Activated CD4-positive, alpha-beta T cell treated with anti-CD3 and anti-CD28 coated beads for 24 hours (primary cell): ENCODE results near the gene ATOX1.
"Not testable (repeated sequence)": the region's sequence is repeated elsewhere in the genome, so short reads cannot be mapped to it uniquely, and the experiment has no call there.

Experiments
- DNase-seq, 2 donors: peaks; one replicate each; pipeline ENCODE4 v3.0.0-alpha.2; 2020; ENCODE audit warnings: low read depth in 2 of 2

The ATOX1 gene

GRCh38 chr5:151733358-151734063 lies 24.9 kb downstream of the ATOX1 start:
- no peak for DNase-seq

DNA sequence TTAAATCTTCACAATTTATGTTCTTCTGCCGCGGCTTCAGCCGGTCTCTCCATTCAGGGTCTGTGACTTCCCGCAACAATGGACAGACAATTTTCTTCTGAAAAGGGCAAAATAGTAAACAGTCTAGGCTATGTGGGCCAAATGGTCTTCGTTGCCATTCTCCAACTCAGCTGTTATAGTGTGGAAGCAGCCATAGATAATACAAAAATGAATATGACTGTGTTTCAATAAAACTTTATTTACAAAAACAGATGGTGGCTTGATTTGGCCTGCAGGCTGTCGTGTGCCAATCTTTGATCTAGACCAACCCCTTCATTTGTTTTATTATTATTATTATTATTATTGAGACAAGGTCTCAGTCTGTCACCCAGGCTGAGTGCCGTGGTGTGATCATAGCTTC lies 28.1 kb downstream of the ATOX1 start:
- no peak for DNase-seq

DNA sequence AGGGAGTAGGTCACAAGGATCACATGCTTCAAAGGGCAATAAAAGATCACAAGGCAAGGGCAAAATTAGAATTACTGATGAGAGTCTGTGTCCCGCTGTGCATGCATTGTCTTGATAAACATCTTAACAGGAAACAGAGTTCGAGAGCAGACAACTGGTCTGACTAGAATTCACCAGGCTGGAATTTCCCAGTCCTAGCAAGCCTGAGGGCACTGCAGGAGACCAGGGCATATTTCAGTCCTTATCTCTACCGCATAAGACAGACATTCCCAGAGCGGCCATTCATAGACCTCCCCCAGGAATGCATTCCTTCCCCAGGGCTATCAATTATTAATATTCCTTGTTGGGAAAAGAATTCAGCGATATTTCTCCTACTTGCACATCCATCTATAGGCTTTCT lies 28.8 kb downstream of the ATOX1 start:
- not testable (repeated sequence) for DNase-seq

GRCh38 chr5:151724360-151724759 lies 34.1 kb downstream of the ATOX1 start:
- DNase-seq, result no peak

DNA sequence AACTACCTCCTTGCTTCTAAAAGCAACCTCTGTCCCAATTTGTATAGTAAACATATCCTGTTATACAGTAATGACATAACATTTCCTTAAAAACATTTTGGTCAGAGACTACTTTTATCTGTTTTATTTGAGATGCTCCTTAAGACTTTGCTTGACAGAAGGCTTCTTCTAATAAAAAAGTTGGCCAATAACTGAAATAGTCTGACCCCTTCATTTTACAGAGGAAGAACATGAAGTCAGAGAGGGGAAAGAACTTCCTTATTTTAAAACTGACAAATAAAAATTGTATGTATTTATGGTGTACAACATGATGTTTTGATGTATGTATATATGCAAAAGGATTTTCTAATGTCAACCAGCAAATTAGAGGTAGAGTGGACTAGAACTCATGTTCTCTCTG lies 35.9 kb downstream of the ATOX1 start:
- DNase-seq, result no peak

GRCh38 chr5:151721812-151722391 lies 36.5 kb downstream of the ATOX1 start:
- DNase-seq, result no peak

GRCh38 chr5:151721087-151721646 lies 37.3 kb downstream of the ATOX1 start:
- DNase-seq, result no peak

- no peak for DNase-seq
These were observed 38.2 kb downstream of the ATOX1 start for GRCh38 chr5:151720215-151720614.

DNA sequence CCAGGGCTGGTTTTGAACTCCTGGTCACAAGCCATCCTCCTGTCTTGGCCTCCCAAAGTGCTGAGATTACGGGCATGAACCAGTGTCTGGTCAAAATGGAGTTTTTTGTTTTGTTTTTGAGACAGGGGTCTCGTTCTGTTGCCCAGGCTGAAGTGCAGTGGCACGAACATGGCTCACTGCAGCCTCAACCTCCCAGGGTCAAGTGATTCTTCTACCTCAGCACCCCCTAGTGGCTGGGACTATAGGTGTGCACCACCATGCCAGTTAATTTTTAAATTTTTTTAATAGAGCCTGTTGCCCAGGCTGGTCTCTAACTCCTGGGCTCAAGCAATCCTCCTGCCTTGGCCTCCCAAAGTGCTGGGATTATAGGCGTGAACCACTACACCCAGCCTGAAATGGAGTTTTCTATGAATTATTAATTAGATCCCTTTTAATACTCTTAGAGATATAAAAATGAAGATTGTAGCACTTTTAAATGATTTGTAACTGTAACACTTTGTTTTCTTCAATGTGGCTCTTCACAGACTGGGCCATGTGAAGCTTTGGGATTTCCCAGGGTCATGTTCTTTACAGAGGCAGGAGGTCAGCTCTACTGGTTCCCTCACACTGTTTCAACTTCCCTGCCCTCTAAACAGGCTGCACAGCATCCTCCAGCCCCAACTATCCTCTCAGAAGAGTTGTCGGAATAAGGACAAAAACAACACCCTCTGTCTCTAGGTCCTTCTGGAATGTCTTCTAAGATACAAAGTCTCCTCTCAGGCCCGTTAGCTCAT lies 39.0 kb downstream of the ATOX1 start:
- peak in 1 of 2 donors; percentile 18 for DNase-seq

- no peak for DNase-seq
These were observed 39.8 kb downstream of the ATOX1 start for GRCh38 chr5:151718646-151719045.

- no peak for DNase-seq
These were observed 40.3 kb downstream of the ATOX1 start for GRCh38 chr5:151718153-151718552.

- no peak for DNase-seq
These were observed 41.0 kb downstream of the ATOX1 start for GRCh38 chr5:151717416-151717815.

GRCh38 chr5:151709109-151709735 lies 49.2 kb downstream of the ATOX1 start:
- DNase-seq, result no peak

DNA sequence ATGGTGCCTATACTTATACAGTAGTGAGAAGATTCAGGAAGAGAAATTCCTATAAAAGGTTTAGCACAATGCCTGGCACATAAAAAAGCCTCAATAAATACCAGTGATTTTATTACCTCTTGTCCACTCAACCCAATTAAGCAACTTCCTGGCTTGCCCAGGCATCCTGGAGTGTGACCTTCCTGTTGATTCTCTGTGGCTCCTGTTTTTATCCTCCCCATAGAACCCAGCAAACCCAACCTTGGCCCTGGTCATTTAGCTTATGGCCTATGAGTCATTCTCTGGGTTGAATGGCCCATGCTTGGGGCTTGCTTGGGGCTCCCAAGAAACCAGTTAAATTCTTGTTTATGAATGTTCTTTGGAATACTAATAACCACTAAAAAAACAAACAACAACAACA lies 50.3 kb downstream of the ATOX1 start:
- DNase-seq, result no peak

- DNase-seq, result no peak
These were observed 50.9 kb downstream of the ATOX1 start for GRCh38 chr5:151707567-151707966.

DNA sequence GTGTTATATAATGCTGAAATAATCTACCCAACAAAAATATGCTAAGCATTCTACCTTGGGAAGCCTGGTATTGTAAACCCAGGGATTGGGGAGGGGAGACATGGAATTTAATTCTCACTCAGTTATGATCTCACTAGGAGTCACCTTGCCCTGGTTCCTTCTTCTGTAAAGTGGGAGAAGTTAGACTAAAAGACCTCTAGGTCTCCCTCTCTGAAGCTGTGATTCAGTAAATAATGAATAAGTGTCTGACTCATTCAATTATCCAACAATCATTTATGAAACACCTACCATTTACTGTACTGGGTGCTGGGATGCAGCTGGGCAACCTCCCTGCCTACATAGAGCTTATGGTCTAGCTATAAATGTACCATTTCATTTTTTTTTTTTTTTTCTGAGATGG lies 51.5 kb downstream of the ATOX1 start:
- no peak for DNase-seq

GRCh38 chr5:151703780-151704179 lies 54.7 kb downstream of the ATOX1 start:
- DNase-seq, result no peak

DNA sequence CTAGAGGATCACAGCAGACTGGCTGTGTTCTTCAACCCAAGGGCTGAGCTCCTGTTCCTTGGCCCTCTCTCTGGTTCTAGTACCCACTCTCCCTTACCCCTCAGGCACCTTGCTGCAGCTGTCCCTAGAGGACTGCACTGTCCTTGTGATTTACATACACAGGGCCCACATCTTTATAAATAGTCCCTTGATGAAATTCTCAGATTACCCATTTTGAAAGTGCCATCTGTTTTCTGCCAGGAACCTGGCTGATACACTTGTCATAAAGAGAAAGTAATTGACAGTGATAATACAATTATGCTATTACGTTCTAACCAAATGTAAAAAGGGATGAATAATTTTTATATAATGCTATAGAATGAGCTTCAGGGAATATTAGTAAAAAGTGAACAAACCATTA lies 55.2 kb downstream of the ATOX1 start:
- DNase-seq, result no peak

GRCh38 chr5:151700820-151701219 lies 57.6 kb downstream of the ATOX1 start:
- DNase-seq, result no peak

- DNase-seq, result no peak
These were observed 58.1 kb downstream of the ATOX1 start for GRCh38 chr5:151700296-151700695.

GRCh38 chr5:151699071-151699901 lies 59.1 kb downstream of the ATOX1 start:
- DNase-seq, result no peak
